ENCODE data around the gene PRKG1.

The PRKG1 gene

DNA sequence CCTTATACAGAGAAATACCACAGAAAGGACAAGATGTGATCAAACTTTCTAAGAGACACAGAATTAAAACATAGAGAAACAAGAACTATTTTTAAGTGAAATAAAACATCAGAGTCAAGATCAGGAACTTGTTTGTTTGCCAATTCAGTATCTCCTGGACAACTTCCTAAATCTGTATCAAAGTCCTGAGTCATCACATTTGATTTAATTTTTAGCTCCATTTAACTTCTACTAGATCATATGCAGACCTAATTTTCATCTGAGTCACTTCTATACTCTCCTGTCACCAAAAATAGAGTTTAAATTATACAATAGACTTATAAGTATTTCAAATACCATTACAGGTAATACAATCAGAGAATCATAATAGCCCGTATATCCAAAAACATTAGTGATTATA lies 268.1 kb downstream of the PRKG1 start:
- TF ChIP-seq RAD21 (IDR thresholded peaks at IDR 0.05; ENCODE audit: low read depth) (no peak), EP300 (IDR thresholded peaks at IDR 0.05; ENCODE audit: borderline replicate concordance) (no peak), ZBTB7A (IDR thresholded peaks at IDR 0.05; ENCODE audit: low read depth) (no peak), CEBPB (IDR thresholded peaks at IDR 0.05) (no peak), TCF12 (IDR thresholded peaks at IDR 0.05; ENCODE audit: low read depth) (no peak), FOXM1 (IDR thresholded peaks at IDR 0.05; ENCODE audit: borderline replicate concordance, low read depth) (no peak), TEAD4 (IDR thresholded peaks at IDR 0.05) (no peak), CREB1 (IDR thresholded peaks at IDR 0.05; ENCODE audit: low read depth) (no peak), NFIC (IDR thresholded peaks at IDR 0.05) (no peak), EGR1 (IDR thresholded peaks at IDR 0.05) (no peak), TAF1 (IDR thresholded peaks at IDR 0.05; ENCODE audit: low read depth) (no peak)
- TF ChIP-seq, protein P1, sequence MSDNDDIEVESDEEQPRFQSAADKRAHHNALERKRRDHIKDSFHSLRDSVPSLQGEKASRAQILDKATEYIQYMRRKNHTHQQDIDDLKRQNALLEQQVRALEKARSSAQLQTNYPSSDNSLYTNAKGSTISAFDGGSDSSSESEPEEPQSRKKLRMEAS (IDR thresholded peaks at IDR 0.05) = no peak
- TF ChIP-seq, protein P2, sequence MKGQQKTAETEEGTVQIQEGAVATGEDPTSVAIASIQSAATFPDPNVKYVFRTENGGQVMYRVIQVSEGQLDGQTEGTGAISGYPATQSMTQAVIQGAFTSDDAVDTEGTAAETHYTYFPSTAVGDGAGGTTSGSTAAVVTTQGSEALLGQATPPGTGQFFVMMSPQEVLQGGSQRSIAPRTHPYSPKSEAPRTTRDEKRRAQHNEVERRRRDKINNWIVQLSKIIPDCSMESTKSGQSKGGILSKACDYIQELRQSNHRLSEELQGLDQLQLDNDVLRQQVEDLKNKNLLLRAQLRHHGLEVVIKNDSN (IDR thresholded peaks at IDR 0.05) = no peak

DNA sequence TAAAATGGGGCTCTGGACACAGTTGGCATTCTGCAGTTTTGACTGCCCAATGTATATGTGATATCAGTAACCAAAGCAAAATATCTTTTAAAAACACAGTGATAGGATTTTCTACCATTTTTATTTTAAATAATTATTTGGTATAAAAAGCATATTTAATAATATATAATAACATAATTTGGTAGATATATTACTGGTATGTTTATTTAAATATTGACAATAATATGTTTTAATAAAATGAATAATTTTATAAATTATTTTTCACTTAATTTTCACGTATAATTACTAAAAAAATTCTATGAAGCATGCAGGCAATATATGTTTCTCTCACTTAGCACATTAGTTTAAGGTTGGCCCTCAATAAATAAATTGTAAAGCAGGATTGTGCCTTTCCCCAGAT lies 269.1 kb downstream of the PRKG1 start:
- TF ChIP-seq, protein P2 (IDR thresholded peaks at IDR 0.05) = no peak
- TF ChIP-seq NFIC (IDR thresholded peaks at IDR 0.05) = no peak
- TF ChIP-seq CEBPB (IDR thresholded peaks at IDR 0.05) = no peak
- TF ChIP-seq, protein P1 (IDR thresholded peaks at IDR 0.05) = no peak
- no peak for TF ChIP-seq RAD21 (IDR thresholded peaks at IDR 0.05; ENCODE audit: low read depth)
- no peak for TF ChIP-seq ZBTB7A (IDR thresholded peaks at IDR 0.05; ENCODE audit: low read depth)
- no peak for TF ChIP-seq YY1 (IDR thresholded peaks at IDR 0.05; ENCODE audit: low read depth)
- no peak for TF ChIP-seq CREB1 (IDR thresholded peaks at IDR 0.05; ENCODE audit: low read depth)
- no peak for TF ChIP-seq EGR1 (IDR thresholded peaks at IDR 0.05)
- no peak for TF ChIP-seq TCF12 (IDR thresholded peaks at IDR 0.05; ENCODE audit: low read depth)
- no peak for TF ChIP-seq EP300 (IDR thresholded peaks at IDR 0.05; ENCODE audit: borderline replicate concordance)
- TF ChIP-seq, protein P3, sequence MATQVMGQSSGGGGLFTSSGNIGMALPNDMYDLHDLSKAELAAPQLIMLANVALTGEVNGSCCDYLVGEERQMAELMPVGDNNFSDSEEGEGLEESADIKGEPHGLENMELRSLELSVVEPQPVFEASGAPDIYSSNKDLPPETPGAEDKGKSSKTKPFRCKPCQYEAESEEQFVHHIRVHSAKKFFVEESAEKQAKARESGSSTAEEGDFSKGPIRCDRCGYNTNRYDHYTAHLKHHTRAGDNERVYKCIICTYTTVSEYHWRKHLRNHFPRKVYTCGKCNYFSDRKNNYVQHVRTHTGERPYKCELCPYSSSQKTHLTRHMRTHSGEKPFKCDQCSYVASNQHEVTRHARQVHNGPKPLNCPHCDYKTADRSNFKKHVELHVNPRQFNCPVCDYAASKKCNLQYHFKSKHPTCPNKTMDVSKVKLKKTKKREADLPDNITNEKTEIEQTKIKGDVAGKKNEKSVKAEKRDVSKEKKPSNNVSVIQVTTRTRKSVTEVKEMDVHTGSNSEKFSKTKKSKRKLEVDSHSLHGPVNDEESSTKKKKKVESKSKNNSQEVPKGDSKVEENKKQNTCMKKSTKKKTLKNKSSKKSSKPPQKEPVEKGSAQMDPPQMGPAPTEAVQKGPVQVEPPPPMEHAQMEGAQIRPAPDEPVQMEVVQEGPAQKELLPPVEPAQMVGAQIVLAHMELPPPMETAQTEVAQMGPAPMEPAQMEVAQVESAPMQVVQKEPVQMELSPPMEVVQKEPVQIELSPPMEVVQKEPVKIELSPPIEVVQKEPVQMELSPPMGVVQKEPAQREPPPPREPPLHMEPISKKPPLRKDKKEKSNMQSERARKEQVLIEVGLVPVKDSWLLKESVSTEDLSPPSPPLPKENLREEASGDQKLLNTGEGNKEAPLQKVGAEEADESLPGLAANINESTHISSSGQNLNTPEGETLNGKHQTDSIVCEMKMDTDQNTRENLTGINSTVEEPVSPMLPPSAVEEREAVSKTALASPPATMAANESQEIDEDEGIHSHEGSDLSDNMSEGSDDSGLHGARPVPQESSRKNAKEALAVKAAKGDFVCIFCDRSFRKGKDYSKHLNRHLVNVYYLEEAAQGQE (IDR thresholded peaks at IDR 0.05; ENCODE audit: low read depth) = no peak
- TF ChIP-seq TEAD4 (IDR thresholded peaks at IDR 0.05) = no peak
- TF ChIP-seq TAF1 (IDR thresholded peaks at IDR 0.05; ENCODE audit: low read depth) = no peak
- no peak for TF ChIP-seq FOXM1 (IDR thresholded peaks at IDR 0.05; ENCODE audit: borderline replicate concordance, low read depth)

DNA sequence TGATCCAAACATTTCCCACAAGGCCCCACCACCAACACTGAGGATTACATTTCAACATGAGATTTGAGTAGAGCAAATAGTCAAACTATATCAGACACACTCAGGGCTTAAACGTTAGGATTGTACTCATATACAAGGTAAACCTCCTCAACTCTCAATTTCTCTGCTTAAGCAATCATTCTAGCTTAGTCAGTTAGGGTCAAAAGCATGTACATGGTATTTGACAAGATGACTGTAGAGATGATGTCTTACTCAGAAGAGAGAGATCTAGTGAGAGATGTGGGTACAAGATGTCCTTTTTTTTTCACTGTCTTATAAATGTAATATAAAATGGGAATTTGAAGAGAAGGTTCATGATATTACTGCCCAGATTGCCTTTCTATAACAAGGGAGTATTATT lies 270.1 kb downstream of the PRKG1 start:
- TF ChIP-seq YY1 (IDR thresholded peaks at IDR 0.05; ENCODE audit: low read depth) = no peak
- TF ChIP-seq RAD21 (IDR thresholded peaks at IDR 0.05; ENCODE audit: low read depth) = no peak
- TF ChIP-seq FOXM1 (IDR thresholded peaks at IDR 0.05; ENCODE audit: borderline replicate concordance, low read depth) = no peak
- TF ChIP-seq, protein P1 (IDR thresholded peaks at IDR 0.05) = no peak
- TF ChIP-seq CREB1 (IDR thresholded peaks at IDR 0.05; ENCODE audit: low read depth) = no peak
- TF ChIP-seq, protein P2 (IDR thresholded peaks at IDR 0.05) = no peak
- no peak for TF ChIP-seq CEBPB (IDR thresholded peaks at IDR 0.05)
- TF ChIP-seq EGR1 (IDR thresholded peaks at IDR 0.05) = no peak
- TF ChIP-seq, protein P3 (IDR thresholded peaks at IDR 0.05; ENCODE audit: low read depth) = no peak
- TF ChIP-seq TCF12 (IDR thresholded peaks at IDR 0.05; ENCODE audit: low read depth) = no peak
- no peak for TF ChIP-seq NFIC (IDR thresholded peaks at IDR 0.05)
- no peak for TF ChIP-seq ZBTB7A (IDR thresholded peaks at IDR 0.05; ENCODE audit: low read depth)

DNA sequence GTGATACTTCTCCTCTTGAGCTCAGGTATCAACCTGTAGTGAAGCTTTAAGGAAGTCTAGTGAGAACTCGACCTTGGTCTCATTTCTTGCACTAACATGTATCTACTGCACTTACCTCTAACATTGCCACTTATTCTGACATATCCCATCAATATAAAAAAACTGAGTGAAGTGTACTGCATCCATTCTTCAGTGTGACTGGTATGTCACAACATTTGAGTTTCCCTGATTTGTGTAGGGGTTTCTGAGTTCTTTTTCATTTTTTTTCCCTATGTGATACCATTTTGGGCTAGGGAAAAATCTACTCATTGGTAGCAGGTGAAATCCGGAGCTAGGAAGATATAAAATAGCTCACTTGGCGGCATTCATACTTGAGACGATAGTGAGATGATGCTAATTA lies 274.3 kb downstream of the PRKG1 start:
- TF ChIP-seq FOXM1 (IDR thresholded peaks at IDR 0.05; ENCODE audit: borderline replicate concordance, low read depth) (no peak), CREB1 (IDR thresholded peaks at IDR 0.05; ENCODE audit: low read depth) (no peak), TCF12 (IDR thresholded peaks at IDR 0.05; ENCODE audit: low read depth) (no peak), ZBTB7A (IDR thresholded peaks at IDR 0.05; ENCODE audit: low read depth) (no peak), TEAD4 (IDR thresholded peaks at IDR 0.05) (no peak)

DNA sequence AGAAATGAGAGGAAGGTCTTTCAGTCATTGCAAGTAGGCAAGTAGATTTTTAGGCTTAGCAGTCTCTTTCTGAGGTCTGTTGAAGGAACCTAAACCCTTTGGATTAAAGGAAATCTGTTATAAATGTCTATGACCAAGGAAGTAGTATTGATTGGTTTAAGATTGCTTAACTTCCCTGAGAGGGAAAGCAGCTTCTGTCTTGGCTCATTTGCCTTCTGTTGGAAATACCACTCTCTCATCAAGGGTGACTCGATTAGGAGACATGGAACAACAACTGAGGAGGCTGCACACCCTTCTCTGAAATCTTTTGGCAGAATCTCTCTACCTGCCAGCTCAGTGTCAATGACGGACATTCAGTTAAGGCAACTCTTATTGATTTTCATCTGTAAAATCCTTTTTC lies 282.9 kb downstream of the PRKG1 start:
- no peak for TF ChIP-seq RAD21 (IDR thresholded peaks at IDR 0.05; ENCODE audit: low read depth)
- no peak for TF ChIP-seq EGR1 (IDR thresholded peaks at IDR 0.05)
- TF ChIP-seq CREB1 (IDR thresholded peaks at IDR 0.05; ENCODE audit: low read depth) = no peak
- TF ChIP-seq EP300 (IDR thresholded peaks at IDR 0.05; ENCODE audit: borderline replicate concordance) = no peak
- TF ChIP-seq YY1 (IDR thresholded peaks at IDR 0.05; ENCODE audit: low read depth) = no peak
- no peak for TF ChIP-seq TEAD4 (IDR thresholded peaks at IDR 0.05)
- TF ChIP-seq, protein P1 (IDR thresholded peaks at IDR 0.05) = no peak

Data from Ishikawa (cell line).